K562 (cell line): Measurements from ENCODE around the gene CS. TPM values are rescaled to one million over a fixed set of nuclear protein-coding genes. Genes with fewer than 3 reads are reported as not detected.

Source experiments
- ATF6 ChIP-seq: sonication (generic); formaldehyde crosslinking; IDR thresholded peaks from 2 replicates; pipeline ENCODE4 v1.4.0; 2020; ENCODE audit warnings: mild to moderate bottlenecking, missing genetic modification reagents
- BCL6 ChIP-seq: fragments of 250-450 bp; sonication (Bioruptor Pico); IDR thresholded peaks from 2 replicates; pipeline ENCODE4 v1.4.0; 2020
- CREB3L1 ChIP-seq: fragments of 450-650 bp; IDR thresholded peaks from 2 replicates; pipeline ENCODE4 v1.6.1; 2014; ENCODE audit warnings: low read depth, mild to moderate bottlenecking, moderate library complexity, borderline replicate concordance
- FOXP1 ChIP-seq: sonication (generic); formaldehyde crosslinking; IDR thresholded peaks from 2 replicates; pipeline ENCODE4 v1.8.0; 2022; ENCODE audit warnings: mild to moderate bottlenecking, missing genetic modification reagents
- FUS ChIP-seq: fragments of 200-400 bp; formaldehyde crosslinking; optimal IDR thresholded peaks from 2 replicates; pipeline ENCODE3; 2017; ENCODE audit warnings: low read depth, low read length
- HIVEP1 ChIP-seq: fragments of 250-450 bp; sonication (Bioruptor Pico); IDR thresholded peaks from 2 replicates; pipeline ENCODE4 v1.4.0; 2020; ENCODE audit warnings: mild to moderate bottlenecking
- MCM3 ChIP-seq: fragments of 450-650 bp; IDR thresholded peaks from 2 replicates; pipeline ENCODE4 v1.6.1; 2016
- MTA2 ChIP-seq: fragments of 450-650 bp; IDR thresholded peaks from 2 replicates; pipeline ENCODE4 v1.6.1; 2016; ENCODE audit warnings: low read depth
- NUFIP1 ChIP-seq: fragments of 450-650 bp; IDR thresholded peaks from 2 replicates; pipeline ENCODE4 v1.6.1; 2018; ENCODE audit not compliant: partially characterized antibody
- PHB2 ChIP-seq: fragments of 450-650 bp; IDR thresholded peaks from 2 replicates; pipeline ENCODE4 v1.6.1; 2017; ENCODE audit warnings: low read depth
- PRDM10 ChIP-seq: fragments of 450-650 bp; IDR thresholded peaks from 2 replicates; pipeline ENCODE4 v1.6.1; 2018; ENCODE audit not compliant: partially characterized antibody
- SMAD2 ChIP-seq: fragments of 150-350 bp; IDR thresholded peaks from 2 replicates; pipeline ENCODE4 v1.6.1; 2014; ENCODE audit warnings: low read depth, mild to moderate bottlenecking, low read length
- SMARCC2 ChIP-seq: fragments of 450-650 bp; IDR thresholded peaks from 2 replicates; pipeline ENCODE4 v1.6.1; 2017; ENCODE audit warnings: antibody characterized with exemption, moderate library complexity, mild to moderate bottlenecking, low read depth
- SREBF1 ChIP-seq: fragments of 150-350 bp; IDR thresholded peaks from 2 replicates; pipeline ENCODE4 v1.6.1; 2014; ENCODE audit warnings: antibody characterized with exemption, low read depth, low read length, borderline replicate concordance
- TAF1 ChIP-seq: IDR thresholded peaks from 2 replicates; pipeline ENCODE4 v1.6.1; 2011; ENCODE audit warnings: mild to moderate bottlenecking, low read length, moderate library complexity; ENCODE audit not compliant: insufficient read depth, control insufficient read depth, severe bottlenecking; ENCODE audit errors: extremely low read depth
- TAF7 ChIP-seq: fragments of 450-650 bp; IDR thresholded peaks from 2 replicates; pipeline ENCODE4 v1.6.1; 2016; ENCODE audit warnings: missing genetic modification characterization, missing compliant biosample characterization
- ZFP1 ChIP-seq: fragments of 450-650 bp; formaldehyde crosslinking; IDR thresholded peaks from 2 replicates; pipeline ENCODE4 v1.4.0; 2020; ENCODE audit warnings: mild to moderate bottlenecking, mixed read lengths
- ZFPM2 ChIP-seq: fragments of 250-450 bp; sonication (Bioruptor Pico); IDR thresholded peaks from 2 replicates; pipeline ENCODE4 v1.5.1; 2022; ENCODE audit warnings: mild to moderate bottlenecking
- ZKSCAN8 ChIP-seq: fragments of 200-800 bp; sonication (Bioruptor generic); IDR thresholded peaks from 2 replicates; pipeline ENCODE4 v1.6.1; 2016; ENCODE audit warnings: missing genetic modification characterization, missing compliant biosample characterization
- ZNF77 ChIP-seq: fragments of 250-450 bp; sonication (Bioruptor Pico); IDR thresholded peaks from 2 replicates; pipeline ENCODE4 v1.5.0; 2020
- ZNF780A ChIP-seq: fragments of 250-450 bp; sonication (Bioruptor Pico); IDR thresholded peaks from 2 replicates; pipeline ENCODE4 v1.5.0; 2021; ENCODE audit warnings: mild to moderate bottlenecking
- polyA plus RNA-seq, 8 experiments: library from polyadenylated mRNA; depleted of rRNA in 4 of 8; stranded (reverse) in 5 of 8; unstranded in 3 of 8; fragments of >200 nt; fragmentation: Nextera tagmentation in 2 of 8; fragmentation: Illumina TruSeq in 1 of 8; extraction: Ambion mirVana in 2 of 8; extraction: Trizol in 1 of 8; gene quantifications; 2 replicates each; pipeline versions ENCODE4 v1.2.1 to v1.2.3, GENCODE V29; 2011 to 2014; ENCODE audit warnings: inconsistent platforms in 1 of 8, missing spikeins in 1 of 8
- total RNA-seq, 7 experiments: library from RNA; depleted of rRNA in 6 of 7; stranded (reverse); fragments of >200 nt in 6 of 7; fragmentation: Illumina TruSeq in 2 of 7; extraction: Trizol in 2 of 7; gene quantifications; 2 replicates each; pipeline versions ENCODE4 v1.2.1 to v1.2.3, GENCODE V29; 2011 to 2021; ENCODE audit warnings: low replicate concordance in 1 of 7

CS gene
- total and polyA plus RNA-seq, 9 of the 15 experiments (the other 6 are each of a cell fraction or from before 2014, with no cell fraction given), result 99.9 to 390 (median 149) TPM

GRCh38 chr12:56315622-56316473, 15.7 kb upstream of the CS start, which contains the start of gene CNPY2 (continued):
- TF ChIP-seq ATF6 (CRISPR knock-in tag), result peak; percentile 38; the same call in 1 of the 2 replicates
- TF ChIP-seq PHB2, result no peak
- no peak for TF ChIP-seq ZKSCAN8 (CRISPR knock-in tag)
- TF ChIP-seq ZFP1 (CRISPR knock-in tag), result no peak
- peak; percentile 97 for TF ChIP-seq CREB3L1
- TF ChIP-seq HIVEP1 (CRISPR knock-in tag), result no peak
- no peak for TF ChIP-seq MCM3
- no peak for TF ChIP-seq MTA2
- no peak for TF ChIP-seq BCL6 (CRISPR knock-in tag)
- TF ChIP-seq SMARCC2, result no peak
- TF ChIP-seq FUS, result no peak
- peak; percentile 54 for TF ChIP-seq SREBF1
- TF ChIP-seq FOXP1, result peak; percentile 60; the same call in 1 of the 2 replicates
- no peak for TF ChIP-seq SMAD2
- TF ChIP-seq ZNF780A (CRISPR knock-in tag), result no peak
- no peak for TF ChIP-seq ZNF77 (CRISPR knock-in tag)
- no peak for TF ChIP-seq PRDM10
- TF ChIP-seq TAF7, result peak; percentile 69; the same call in 1 of the 2 replicates
- peak; percentile 77 for TF ChIP-seq TAF1
- no peak for TF ChIP-seq ZFPM2 (CRISPR knock-in tag)
- no peak for TF ChIP-seq NUFIP1
